ENCODE results near the gene ALOXE3.
"Not testable (repeated sequence)": the region's sequence is repeated elsewhere in the genome, so short reads cannot be mapped to it uniquely, and the experiment has no call there.

ALOXE3 gene

DNA sequence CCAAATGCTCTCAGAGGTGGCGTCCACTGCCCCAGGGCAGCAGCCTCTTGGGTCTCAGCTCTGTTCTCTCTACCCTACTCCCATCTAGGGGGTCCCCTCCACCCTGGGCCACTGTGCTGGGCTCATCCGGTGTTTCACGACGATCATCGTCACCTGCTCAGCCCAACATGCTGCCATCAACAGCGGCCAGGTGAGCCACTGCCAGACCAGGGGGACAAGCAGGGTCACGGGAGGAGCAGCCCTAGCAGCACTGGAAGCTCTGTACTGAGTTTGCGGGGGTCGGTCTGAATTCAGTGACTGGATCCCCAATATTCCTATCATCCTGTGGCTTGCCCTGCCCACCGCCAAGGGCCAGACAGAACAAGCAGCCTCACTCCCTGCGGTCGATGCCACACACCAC is 46.8 kb downstream of the ALOXE3 start:
- no peak for DNase-seq (ENCODE audit: low read depth)

DNA sequence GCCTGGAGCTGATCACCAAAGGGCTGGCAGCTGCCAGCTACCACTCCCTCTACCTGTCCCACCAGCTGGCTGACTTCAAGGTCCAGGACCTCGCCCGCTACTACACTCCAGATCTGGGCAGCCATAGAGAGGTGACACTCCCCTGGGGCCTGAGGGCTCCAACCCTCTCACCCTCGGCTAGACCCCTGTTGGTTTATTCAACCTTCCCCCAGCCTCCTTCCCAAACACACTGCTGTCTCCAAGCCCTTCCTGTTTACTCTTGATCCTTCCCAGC is 48.8 kb downstream of the ALOXE3 start:
- DNase-seq (ENCODE audit: low read depth) = no peak

DNA sequence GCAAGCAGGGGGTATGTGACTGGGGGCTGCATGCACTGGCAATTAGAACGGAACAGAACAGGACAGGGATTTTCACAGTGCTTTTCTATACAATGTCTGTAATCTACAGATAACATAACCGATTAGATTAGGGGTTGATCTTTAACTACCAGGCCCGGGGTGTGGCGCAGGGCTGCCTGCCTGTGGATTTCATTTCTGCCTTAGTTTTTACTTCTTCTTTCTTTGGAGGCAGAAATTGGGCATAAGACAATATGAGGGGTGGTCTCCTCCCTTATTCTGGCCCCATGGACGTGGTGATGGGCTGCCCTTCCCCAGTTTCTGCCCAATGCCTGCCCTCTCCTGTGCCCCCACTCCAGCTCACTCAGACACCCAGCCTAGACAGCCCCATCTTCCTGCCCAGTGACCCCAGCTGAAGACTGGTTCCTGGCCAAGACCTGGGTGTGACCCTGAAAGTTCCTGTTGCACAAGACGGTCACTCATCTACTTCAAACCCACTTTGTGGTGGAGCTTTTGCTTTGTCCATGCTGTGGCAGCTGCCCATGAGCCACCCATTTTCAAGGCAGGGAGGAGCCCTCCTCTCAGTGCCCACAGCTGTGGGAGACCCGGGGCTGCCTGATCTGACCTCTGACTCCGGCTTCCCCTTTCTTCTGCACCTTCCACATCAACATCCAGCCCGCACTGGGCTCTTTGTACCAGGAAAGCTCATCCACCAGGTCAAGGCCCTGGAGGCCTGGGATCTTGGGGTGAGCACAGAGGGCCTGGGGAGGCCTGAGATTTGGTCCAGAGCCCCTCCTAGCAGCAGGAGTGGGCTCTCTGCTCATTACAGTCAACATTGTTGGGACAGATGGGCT is 49.4 kb downstream of the ALOXE3 start:
- no peak for DNase-seq (ENCODE audit: low read depth)

DNA sequence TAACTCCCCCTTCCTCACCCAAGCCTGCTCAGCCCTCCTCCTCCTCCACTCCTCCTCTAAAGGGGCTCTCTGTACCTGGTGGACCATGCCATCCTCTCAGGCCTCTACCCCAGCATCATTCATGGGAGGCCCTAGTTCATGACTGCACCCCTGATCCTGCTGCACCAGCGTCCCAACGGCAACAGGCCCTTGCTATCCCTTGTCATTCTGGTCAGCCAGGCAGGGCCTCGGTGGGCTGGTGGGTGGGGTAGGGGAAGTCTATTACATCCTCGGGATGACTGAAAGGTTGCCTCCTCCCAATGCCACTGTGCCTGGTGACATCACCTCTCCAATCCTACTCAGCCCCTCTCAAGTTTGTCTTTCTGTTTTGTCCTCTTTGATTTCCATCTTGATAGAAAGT is 50.5 kb downstream of the ALOXE3 start:
- DNase-seq (ENCODE audit: low read depth) = no peak

DNA sequence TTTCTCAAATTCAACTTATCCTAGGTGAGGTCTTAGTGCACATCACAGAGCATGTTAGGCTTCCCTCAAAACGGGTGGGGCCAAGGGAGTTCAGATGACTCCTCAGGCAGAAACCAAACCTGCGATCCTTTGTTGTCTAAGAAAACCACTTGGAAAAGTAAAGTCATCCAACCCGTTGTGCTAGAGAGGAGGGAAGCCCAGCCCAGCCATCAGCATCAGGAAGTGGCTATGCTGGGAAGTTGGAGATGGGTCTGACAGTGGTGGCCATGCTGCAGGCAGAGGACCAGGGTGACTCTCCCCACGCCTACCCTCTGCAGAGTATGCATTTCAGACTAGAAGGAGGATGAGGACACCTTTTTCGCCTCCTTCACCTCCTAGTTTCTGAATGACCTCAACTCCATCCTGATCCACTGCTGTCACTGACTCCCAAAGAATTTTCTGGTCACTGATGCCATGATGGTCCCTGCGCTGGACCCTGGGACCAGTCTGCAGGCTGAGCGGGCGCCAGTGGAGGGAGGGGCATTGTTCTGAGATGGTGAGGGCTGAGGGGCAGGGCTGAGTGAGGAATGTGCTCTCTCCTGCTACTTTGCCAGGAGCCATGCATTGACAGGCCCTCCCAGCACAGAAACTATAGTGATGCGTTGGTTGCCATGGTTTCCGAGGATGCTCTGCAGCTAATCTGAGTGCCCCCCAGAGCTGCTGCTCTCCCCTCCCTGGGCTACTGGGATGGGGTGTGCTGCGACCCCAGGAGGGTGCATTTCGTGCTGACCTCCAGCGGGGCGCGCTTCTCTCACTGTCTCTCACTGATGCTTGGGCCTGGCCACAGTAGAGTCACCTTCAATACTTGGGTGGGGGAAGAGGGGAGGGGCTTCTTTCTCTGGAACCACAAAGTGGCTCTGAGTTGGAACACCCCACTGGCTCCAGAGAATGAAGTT is 51.2 kb downstream of the ALOXE3 start:
- no peak for DNase-seq (ENCODE audit: low read depth)

DNA sequence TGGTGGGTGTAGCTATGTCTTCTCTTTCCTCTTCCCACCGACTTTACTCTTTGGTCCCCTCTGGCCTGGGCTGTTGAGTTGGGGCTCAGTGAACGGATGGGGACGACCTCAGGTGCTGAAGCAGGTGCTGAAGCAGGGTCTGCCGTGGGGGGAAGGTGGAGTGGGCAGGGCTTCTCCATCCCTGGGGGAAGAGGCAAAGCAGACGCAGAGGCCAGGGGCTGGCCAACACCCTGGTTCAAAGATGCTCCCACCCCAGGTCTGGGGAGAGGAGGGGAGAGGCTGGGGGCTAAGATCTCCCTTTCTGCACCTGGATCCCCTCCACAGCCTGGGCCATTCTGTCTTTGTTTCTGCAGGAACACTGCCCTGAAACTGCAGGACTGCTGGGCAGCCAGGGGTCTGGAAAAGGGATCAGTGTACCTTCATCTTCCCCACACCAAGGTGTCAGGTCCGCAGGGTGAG is 53.7 kb downstream of the ALOXE3 start:
- DNase-seq (ENCODE audit: low read depth) = no peak

DNA sequence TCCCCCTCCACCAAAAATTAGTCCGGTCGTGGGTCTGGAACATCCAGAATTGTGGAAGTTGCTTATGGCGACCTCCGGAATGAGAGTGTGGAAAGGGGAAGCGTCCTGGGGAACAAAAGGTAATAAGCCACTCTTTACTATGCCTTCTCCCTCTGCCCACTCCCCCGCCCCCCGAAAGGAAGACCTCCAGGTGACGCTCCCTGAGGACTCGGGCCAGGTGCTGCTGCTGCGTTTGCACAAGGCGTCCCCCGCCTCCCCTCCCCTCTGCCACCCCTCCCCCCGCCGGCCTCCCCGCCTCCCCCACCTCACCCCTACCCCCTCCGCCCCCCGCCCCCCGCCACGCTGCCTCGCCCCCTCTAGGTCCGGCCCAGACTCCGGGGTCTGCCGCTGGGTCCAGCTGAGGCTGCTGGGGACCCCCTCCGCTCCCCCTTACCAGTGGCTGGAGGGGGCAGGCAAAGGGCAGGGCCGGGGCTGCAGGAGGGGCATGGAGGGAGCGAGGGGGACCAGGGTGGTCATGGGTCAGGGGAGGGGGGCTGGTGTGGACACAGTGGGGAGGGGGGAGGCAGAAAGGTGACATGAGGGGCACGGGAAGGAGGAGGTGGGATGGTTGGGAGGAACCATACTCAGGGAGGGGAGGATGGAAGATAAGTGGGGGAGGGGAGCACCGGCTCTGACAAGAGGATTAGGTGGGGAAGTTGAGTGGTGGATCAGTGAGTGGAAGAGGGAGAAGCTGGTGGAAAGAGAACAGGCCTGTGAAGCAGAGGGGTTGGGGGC is 54.4 kb downstream of the ALOXE3 start:
- DNase-seq (ENCODE audit: low read depth) = no peak

DNA sequence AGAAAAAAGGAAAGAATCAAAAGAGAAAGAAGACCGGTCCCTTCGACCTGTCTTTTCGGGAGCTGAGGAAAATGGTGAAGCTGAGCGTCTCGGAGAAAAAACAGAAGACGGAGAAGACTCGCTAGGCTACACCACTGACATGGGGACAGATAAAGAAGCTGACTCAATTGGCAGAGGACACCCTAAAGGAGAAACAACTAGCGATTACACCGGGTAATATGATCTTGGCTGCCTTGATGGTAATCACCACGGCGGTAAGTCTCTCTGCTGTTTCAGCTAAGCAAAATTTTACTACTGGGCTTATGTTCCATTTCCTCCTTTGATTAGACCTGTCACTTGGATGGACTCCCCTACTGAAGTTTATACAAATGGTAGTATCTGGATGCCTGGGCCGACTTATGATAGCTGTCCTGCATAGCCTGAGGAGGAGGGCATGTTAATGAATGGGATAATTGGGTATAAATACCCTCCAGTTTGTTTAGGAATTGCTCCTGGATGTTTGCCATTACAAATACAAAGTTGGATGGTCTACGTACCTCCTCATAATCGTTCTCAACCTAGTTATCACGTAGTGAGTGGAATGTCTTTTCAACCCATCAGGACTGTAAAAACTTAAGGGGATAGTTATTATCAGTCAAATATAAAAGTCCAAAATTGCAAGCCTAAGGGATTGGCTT is 55.4 kb downstream of the ALOXE3 start:
- DNase-seq (ENCODE audit: low read depth) = no peak

DNA sequence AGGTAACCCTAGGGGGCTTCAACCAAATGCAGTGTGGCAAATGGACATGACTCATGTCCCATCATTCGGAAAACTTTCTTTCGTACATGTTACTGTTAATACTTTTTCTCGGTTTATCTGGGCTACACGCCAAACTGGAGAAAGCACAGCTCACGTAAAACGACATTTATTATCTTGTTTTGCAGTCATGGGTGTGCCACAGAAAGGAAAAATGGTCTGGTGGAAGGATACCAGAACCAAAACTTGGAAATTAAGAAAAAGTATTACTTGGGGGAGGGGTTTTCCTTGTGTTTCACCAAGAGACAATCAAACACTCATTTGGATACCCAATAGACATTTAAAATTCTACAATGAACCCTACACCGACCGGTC is 55.9 kb downstream of the ALOXE3 start:
- no peak for DNase-seq (ENCODE audit: low read depth)

DNA sequence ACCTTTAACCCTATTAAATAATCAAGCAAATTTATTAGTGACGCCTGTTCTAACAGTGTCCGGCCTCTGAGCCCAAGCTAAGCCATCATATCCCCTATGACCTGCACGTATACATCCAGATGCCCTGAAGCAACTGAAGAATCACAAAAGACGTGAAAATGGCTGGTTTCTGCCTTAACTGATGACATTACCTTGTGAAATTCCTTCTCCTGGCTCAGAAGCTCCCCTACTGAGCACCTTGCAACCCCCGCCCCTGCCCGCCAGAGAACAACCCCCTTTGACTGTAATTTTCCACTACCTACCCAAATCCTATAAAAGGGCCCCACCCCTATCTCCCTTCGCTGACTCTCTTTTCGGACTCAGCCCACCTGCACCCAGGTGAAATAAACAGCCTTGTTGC is 56.5 kb downstream of the ALOXE3 start:
- not testable (repeated sequence) for DNase-seq (ENCODE audit: low read depth)

DNA sequence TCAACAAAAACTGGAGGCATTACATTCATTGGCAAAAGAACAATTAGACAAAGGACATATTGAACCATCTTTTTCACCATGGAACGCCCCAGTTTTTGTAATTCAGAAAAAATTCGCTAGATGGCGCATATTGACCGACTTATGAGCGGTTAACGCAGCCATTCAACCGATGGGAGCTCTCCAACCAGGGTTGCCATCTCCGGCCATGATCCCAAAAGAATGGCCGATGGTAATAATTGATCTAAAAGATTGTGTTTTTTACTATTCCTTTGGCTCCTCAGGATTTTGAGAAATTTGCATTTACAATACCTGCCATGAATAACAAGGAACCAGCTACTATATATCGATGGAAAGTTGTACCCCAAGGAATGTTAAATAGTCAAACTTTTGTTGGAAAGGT is 58.0 kb downstream of the ALOXE3 start:
- DNase-seq (ENCODE audit: low read depth) = peak; percentile 35

DNA sequence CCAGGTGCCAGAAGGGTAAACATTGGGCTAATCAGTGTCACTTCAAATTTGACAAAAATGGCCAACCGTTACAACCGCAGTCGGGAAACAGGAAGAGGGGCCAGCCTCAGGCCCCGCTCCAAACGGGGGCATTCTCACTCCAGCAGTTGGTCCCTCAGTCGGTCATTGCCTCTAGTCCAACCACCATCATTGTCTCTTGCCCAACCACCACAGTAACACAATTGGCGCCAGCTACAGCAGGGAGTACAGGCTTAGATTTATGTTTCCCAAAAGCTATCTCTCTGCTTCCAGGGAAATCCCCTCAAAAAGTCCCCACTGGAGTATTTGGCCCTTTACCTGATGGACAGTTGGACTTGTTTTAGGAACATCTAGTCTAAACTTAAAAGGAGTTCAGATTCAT is 59.2 kb downstream of the ALOXE3 start:
- DNase-seq (ENCODE audit: low read depth) = no peak

DNA sequence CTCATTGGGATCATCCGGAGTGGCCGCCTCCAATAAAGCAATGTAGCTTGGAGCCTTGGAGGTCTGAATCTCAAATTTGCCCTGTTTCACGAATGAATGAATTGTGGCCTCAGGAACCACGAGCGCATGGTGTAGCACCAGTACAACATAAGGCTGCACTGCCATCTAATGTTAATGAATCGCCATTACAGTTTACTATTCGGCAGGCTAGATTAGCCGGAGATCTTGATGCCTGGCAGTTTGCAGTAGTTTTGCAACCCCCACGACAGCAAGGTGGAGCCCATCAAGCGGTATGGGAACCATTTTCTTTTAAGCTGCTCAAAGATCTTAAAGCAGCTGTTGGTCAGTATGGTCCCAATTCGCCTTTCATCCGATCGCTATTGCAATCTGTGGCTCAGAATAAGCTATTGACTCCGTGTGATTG is 60.6 kb downstream of the ALOXE3 start:
- peak; percentile 51 for DNase-seq (ENCODE audit: low read depth)

DNA sequence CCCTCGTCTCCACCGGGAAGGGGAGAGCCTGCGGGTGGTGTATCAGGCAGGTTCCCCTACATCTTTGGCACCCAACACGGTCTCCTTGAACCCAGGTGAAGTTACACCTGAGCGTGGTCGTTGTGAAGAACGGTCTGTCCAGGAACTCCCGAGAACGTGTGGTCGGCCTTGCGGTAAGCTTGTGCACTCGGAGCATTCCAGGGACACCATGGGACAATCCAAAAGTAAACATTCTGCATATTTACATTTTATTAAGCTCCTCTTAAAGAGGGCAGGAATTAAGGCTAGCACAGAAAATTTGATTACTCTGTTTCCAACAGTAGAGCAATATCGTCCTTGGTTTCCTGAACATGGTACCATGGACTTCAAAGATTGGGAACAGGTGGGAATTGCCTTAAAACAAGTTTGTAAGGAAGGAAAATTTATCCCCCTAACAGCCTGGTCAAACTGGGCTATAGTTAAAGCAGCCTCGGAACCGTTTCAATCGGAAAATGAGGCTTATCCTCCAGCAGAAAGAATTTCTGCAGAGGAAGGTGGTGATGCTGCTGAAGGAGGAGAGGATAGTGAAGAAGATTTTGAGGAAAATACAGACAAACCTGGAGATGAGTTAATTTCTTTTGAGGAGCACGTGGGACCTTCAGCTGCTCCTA is 61.2 kb downstream of the ALOXE3 start:
- DNase-seq (ENCODE audit: low read depth) = no peak

DNA sequence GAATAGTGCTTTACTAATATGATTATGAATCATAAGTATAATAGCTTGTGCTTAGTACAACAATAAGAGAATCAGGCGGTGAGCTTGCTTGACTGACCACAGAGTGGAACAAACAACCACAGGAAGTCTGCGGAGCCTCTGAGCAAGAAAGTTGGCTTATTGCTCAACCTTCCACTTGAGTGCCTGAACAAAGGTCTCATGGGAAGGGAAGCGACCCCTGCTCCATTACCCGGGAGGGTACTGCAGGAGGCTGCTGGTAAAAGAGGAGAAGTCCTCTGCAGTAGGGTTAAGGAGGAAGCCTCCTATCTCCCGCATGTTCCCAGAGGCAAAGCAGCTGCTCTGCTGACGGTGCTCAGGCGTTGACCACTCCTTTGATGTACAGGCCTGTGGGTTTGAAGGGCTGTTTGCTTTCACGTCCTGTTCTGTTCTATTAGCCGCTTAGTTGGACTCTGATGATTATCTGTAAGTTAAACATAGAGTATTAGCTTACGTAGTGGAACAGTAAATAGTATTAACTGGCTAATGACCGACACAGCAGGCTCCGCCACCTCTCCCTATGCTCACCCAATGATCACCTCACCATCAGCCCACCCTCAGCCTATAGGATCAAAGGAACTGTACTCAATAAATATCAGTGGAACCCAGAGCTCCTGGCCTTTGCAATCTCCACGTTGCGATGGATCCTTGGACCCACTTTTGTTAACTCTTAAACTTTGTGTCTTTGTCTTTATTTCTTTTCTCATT is 61.9 kb downstream of the ALOXE3 start:
- DNase-seq (ENCODE audit: low read depth) = peak; percentile 67

DNA sequence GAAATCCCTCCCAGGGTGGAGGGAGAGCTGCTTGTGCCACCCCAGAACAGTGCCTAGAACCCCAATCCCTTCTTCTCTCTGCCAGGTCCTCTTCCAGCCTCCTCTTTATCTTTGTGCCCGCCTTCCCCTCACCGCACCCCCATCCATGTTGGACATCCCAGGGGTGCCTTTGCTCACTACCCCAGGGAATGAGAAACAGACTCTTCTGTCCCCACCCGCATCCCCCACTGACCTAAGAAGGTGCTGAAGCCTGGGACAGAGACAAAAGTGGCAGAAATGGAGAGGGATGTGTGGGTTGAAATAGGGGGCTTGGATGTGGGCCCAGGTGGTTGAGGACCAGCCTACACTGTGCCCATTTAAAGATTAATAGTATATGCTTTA is 62.5 kb downstream of the ALOXE3 start:
- no peak for DNase-seq (ENCODE audit: low read depth)

DNA sequence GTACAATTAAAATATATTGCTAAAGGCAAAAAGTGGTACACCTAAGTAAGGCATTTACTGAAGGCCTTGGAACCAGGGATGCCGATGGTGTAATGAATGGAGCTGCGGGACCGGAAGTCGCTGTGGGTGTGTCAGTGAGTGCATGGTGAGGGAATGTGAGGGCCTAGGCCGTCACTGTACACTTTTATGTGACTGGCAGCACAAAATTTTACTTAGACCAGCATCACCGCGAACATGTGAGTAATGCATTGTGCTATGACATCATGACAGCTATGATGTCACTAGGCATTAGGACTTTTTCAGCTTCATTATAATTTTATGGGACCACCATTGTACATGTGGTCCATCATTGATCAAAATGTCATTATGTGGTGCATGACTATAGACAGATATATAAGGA is 64.7 kb downstream of the ALOXE3 start:
- DNase-seq (ENCODE audit: low read depth) = no peak

DNA sequence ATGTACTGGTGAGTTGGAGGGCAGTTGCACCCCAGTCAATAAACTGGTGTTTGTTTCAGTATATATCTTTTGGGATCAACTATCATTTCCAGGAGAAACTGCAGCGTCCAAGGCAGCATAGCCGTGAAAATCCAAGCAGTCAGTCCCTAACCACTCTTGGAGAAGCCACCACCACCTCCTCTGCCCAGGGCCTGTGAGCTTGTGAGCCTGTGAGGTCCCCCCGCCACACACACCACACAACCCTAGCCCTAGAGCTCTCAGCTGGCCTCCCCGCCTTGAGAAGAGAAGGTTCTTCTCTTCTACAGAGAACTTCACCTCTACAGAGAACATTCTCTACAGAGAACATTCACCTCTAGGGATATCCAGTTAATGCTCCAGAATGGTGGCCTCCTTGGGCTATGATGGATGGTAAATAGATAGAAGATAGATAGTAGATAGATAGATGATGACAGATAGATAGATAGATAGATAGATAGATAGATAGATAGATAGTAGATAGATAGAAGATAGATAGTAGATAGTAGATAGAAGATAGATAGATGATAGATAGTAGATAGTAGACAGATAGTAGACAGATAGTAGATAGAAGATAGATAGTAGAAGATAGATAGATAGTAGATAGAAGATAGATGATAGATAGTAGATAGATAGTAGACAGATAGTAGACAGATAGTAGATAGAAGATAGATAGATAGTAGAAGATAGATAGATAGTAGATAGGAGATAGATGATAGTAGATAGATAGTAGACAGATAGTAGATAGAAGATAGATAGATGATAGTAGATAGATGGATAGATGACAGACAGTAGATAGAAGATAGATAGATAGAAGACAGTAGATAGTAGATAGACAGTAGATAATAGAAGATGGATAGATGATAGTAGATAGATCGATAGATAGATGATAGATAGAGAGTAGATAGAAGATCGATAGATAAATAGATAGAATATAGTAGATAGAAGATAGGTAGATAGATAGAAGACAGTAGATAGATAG is 65.8 kb downstream of the ALOXE3 start:
- DNase-seq (ENCODE audit: low read depth) = no peak

DNA sequence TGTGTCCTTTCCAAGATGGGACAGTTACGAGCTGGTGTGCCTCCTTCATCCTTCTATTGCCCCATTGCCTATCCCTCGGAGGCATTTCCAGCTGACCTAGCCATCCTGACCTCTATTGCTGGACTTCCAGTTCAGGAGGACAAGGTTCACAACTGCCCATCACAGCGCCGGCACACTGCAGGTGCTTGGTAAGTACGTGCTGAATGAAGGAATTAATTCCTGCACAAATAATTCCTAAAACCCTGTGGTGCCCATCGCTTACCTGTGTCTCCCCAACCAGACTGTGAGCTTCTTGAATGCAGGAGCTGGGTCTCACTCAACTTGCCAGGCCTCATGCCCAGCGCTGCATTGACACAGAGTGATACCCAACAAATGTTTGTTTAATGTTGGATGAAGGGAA is 66.5 kb downstream of the ALOXE3 start:
- DNase-seq (ENCODE audit: low read depth) = no peak

DNA sequence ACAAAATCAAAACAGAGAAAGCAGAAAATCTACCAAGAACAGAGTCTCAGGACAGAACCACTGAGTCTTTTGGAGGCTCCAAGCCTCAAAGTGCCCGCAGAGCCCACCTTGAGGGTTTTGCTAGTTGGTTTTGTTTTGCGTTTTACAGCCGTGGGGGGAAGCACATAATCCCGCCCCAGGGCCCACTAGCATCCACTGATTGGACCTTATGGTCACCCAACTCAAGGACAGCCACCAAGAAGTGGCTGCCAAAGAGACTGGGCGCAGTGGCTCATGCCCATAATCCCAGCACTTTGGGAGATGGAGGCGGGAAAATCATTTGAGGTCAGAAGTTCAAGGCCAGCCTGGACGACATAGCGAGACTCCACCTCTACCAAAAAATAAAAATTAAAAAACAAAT is 69.6 kb downstream of the ALOXE3 start:
- DNase-seq (ENCODE audit: low read depth) = no peak

Measured in non-pigmented ciliary epithelial cell (primary cell).